WTC11 (cell line): ENCODE results near the gene PIGN. TPM values are rescaled to one million over a fixed set of nuclear protein-coding genes. Genes with fewer than 3 reads are reported as not detected.
"Not testable (repeated sequence)": the region's sequence is repeated elsewhere in the genome, so short reads cannot be mapped to it uniquely, and the experiment has no call there.

ENCODE experiments used
- ATAC-seq: fragments of 200-7000 bp; cut with Tn5 transposase; 2 replicates; pipeline ENCODE4 v1.10.0; 2021; ENCODE audit warnings: mild to moderate bottlenecking, moderate library complexity
- CTCF ChIA-PET: fragments of 300-600 bp; sonication (Branson Sonifier 250); formaldehyde crosslinking; loops from one replicate; lab custom pipeline; 2021; ENCODE audit warnings: antibody characterized with exemption; lab: Charles Lee
- POLR2A ChIA-PET: fragments of 350-600 bp; sonication (Branson Sonifier 250); formaldehyde crosslinking; loops from one replicate; lab custom pipeline; 2021; ENCODE audit warnings: antibody characterized with exemption; lab: Charles Lee
- DNase-seq: peaks from one replicate; pipeline ENCODE4 v3.0.0; 2021; ENCODE audit warnings: low spot score
- H3K27ac Mint-ChIP-seq: 2 replicates; pipeline ENCODE4 v1.8.0; 2021; ENCODE audit warnings: mixed read lengths
- H3K27me3 Mint-ChIP-seq: 2 replicates; pipeline ENCODE4 v1.8.0; 2021; ENCODE audit warnings: low read depth, mild to moderate bottlenecking, moderate library complexity, mixed read lengths
- H3K36me3 Mint-ChIP-seq: 2 replicates; pipeline ENCODE4 v1.8.0; 2021; ENCODE audit warnings: mixed read lengths
- H3K4me1 Mint-ChIP-seq: 2 replicates; pipeline ENCODE4 v1.8.0; 2022; ENCODE audit warnings: mixed read lengths
- H3K4me3 Mint-ChIP-seq: 2 replicates; pipeline ENCODE4 v1.8.0; 2021; ENCODE audit warnings: mild to moderate bottlenecking, moderate library complexity, mixed read lengths
- H3K9me3 Mint-ChIP-seq: 2 replicates; pipeline ENCODE4 v1.8.0; 2021; ENCODE audit warnings: mixed read lengths
- CREM ChIP-seq: sonication (generic); formaldehyde crosslinking; IDR thresholded peaks from 2 replicates; pipeline ENCODE4 v1.8.1; 2022; ENCODE audit warnings: mild to moderate bottlenecking, missing genetic modification reagents, moderate library complexity
- ESRRA ChIP-seq: sonication (generic); formaldehyde crosslinking; IDR thresholded peaks from 2 replicates; pipeline ENCODE4 v1.8.1; 2022; ENCODE audit warnings: mild to moderate bottlenecking, missing genetic modification reagents, borderline replicate concordance
- FOXP4 ChIP-seq: sonication (generic); formaldehyde crosslinking; IDR thresholded peaks from 2 replicates; pipeline ENCODE4 v1.8.0; 2022; ENCODE audit warnings: mild to moderate bottlenecking, missing genetic modification reagents
- GABPB1 ChIP-seq: sonication (generic); formaldehyde crosslinking; IDR thresholded peaks from 2 replicates; pipeline ENCODE4 v1.8.1; 2023; ENCODE audit warnings: mild to moderate bottlenecking, missing genetic modification reagents
- GTF2I ChIP-seq: fragments of 250-450 bp; sonication (Bioruptor Pico); conservative IDR thresholded peaks from 2 replicates; pipeline ENCODE4 v1.4.0; 2021; ENCODE audit warnings: mild to moderate bottlenecking
- JAZF1 ChIP-seq: fragments of 250-450 bp; sonication (Bioruptor Pico); IDR thresholded peaks from 2 replicates; pipeline ENCODE4 v1.9.0; 2021; ENCODE audit warnings: moderate library complexity, mild to moderate bottlenecking, inconsistent platforms
- JUN ChIP-seq: sonication (generic); formaldehyde crosslinking; IDR thresholded peaks from 2 replicates; pipeline ENCODE4 v1.8.0; 2023; ENCODE audit warnings: mild to moderate bottlenecking, missing genetic modification reagents
- KAT7 ChIP-seq: sonication (generic); formaldehyde crosslinking; IDR thresholded peaks from 2 replicates; pipeline ENCODE4 v1.8.1; 2023; ENCODE audit warnings: missing genetic modification reagents, mild to moderate bottlenecking, borderline replicate concordance
- NFE2L1 ChIP-seq: sonication (generic); formaldehyde crosslinking; IDR thresholded peaks from 2 replicates; pipeline ENCODE4 v1.8.1; 2023; ENCODE audit warnings: missing genetic modification reagents
- PRDM15 ChIP-seq: sonication (generic); formaldehyde crosslinking; IDR thresholded peaks from 2 replicates; pipeline ENCODE4 v1.8.0; 2022; ENCODE audit warnings: missing genetic modification reagents
- SMAD4 ChIP-seq: sonication (generic); formaldehyde crosslinking; IDR thresholded peaks from 2 replicates; pipeline ENCODE4 v1.8.0; 2022; ENCODE audit warnings: mild to moderate bottlenecking, missing genetic modification reagents
- SP1 ChIP-seq: sonication (generic); formaldehyde crosslinking; conservative IDR thresholded peaks from 2 replicates; pipeline ENCODE4 v1.8.1; 2022; ENCODE audit warnings: missing genetic modification reagents
- TCF7 ChIP-seq: sonication (generic); formaldehyde crosslinking; IDR thresholded peaks from 2 replicates; pipeline ENCODE4 v1.8.0; 2022; ENCODE audit warnings: mild to moderate bottlenecking, low read depth, missing genetic modification reagents, moderate library complexity
- USF1 ChIP-seq: sonication (generic); formaldehyde crosslinking; IDR thresholded peaks from 2 replicates; pipeline ENCODE4 v1.8.0; 2022; ENCODE audit warnings: mild to moderate bottlenecking, missing genetic modification reagents
- ZNF138 ChIP-seq: sonication (generic); formaldehyde crosslinking; conservative IDR thresholded peaks from 2 replicates; pipeline ENCODE4 v1.8.1; 2022; ENCODE audit warnings: mild to moderate bottlenecking, moderate library complexity, missing genetic modification reagents
- ZNF219 ChIP-seq: sonication (generic); formaldehyde crosslinking; IDR thresholded peaks from 2 replicates; pipeline ENCODE4 v1.8.0; 2023; ENCODE audit warnings: missing genetic modification reagents, mild to moderate bottlenecking, borderline replicate concordance
- ZNF317 ChIP-seq: sonication (generic); formaldehyde crosslinking; IDR thresholded peaks from 2 replicates; pipeline ENCODE4 v1.8.1; 2023; ENCODE audit warnings: low read depth, mild to moderate bottlenecking, moderate library complexity, missing genetic modification reagents, borderline replicate concordance
- ZNF425 ChIP-seq: fragments of 250-450 bp; sonication (Bioruptor Pico); conservative IDR thresholded peaks from 2 replicates; pipeline ENCODE4 v1.9.0; 2021; ENCODE audit warnings: mild to moderate bottlenecking
- ZNF532 ChIP-seq: fragments of 250-450 bp; sonication (Bioruptor Pico); IDR thresholded peaks from 2 replicates; pipeline ENCODE4 v1.9.0; 2021; ENCODE audit warnings: mild to moderate bottlenecking, borderline replicate concordance
- total RNA-seq: library from RNA; stranded (reverse); gene quantifications from 3 replicates; pipeline ENCODE4 v1.2.3, GENCODE V29; 2021

The PIGN gene
- total RNA-seq, 1 experiment from 2014 or later = 23.4 TPM

GRCh38 chr18:62172298-62172697 lies 14.6 kb downstream of the PIGN start (continued):
- no peak for TF ChIP-seq PRDM15

GRCh38 chr18:62170857-62171256 lies 16.0 kb downstream of the PIGN start:
- TF ChIP-seq NFE2L1 (CRISPR knock-in tag) (no peak), SP1 (CRISPR knock-in tag) (no peak), JUN (CRISPR knock-in tag) (no peak), ZNF219 (no peak), ZNF532 (CRISPR knock-in tag) (no peak), USF1 (no peak), TCF7 (CRISPR knock-in tag) (no peak), CREM (CRISPR knock-in tag) (no peak), ZNF425 (CRISPR knock-in tag) (no peak), GABPB1 (no peak), KAT7 (no peak), GTF2I (CRISPR knock-in tag) (no peak), ZNF317 (CRISPR knock-in tag) (no peak), ESRRA (no peak), SMAD4 (CRISPR knock-in tag) (no peak), FOXP4 (CRISPR knock-in tag) (no peak), ZNF138 (no peak), JAZF1 (no peak)
- Mint-ChIP-seq H3K4me3 (no peak overlapping the region), H3K4me1 (peaks cover 4% of the 10 kb centered on the region), H3K9me3 (peaks cover 9% of the 10 kb centered on the region), H3K27ac (no peak overlapping the region), H3K36me3 (peaks cover 7% of the 10 kb centered on the region), H3K27me3 (peaks cover 33% of the 10 kb centered on the region)
- DNase-seq = no peak
- ChIA-PET POLR2A (no interaction called here), CTCF (no interaction called here)
- no peak for ATAC-seq

- Mint-ChIP-seq H3K4me1 (peaks cover 16% of the 10 kb centered on the region), H3K36me3 (peaks cover 14% of the 10 kb centered on the region), H3K9me3 (peaks cover 17% of the 10 kb centered on the region), H3K27me3 (peaks cover 14% of the 10 kb centered on the region)
- H3K27ac Mint-ChIP-seq, CTCF ChIA-PET, POLR2A ChIA-PET, ATAC-seq, DNase-seq, H3K4me3 Mint-ChIP-seq: not testable (repeated sequence)
Observed at GRCh38 chr18:62166524-62166923, 20.3 kb downstream of the PIGN start.
